Mammary epithelial cell (primary cell): ENCODE results near the gene SPTY2D1.

Experiments used
- CTCF ChIP-seq, 2 donors: IDR thresholded peaks in 1 of 2; conservative IDR thresholded peaks in 1 of 2; 2 replicates each; pipeline ENCODE4 v1.5.1; 2011 to 2012; ENCODE audit warnings: inconsistent platforms in 2 of 2, low read length in 2 of 2, mild to moderate bottlenecking in 2 of 2, control low read depth in 1 of 2, low read depth in 1 of 2; ENCODE audit not compliant: insufficient read depth in 1 of 2; ENCODE audit errors: extremely low read depth in 1 of 2
- EZH2 ChIP-seq: IDR thresholded peaks from 2 replicates; pipeline ENCODE4 v1.6.1; 2012; ENCODE audit warnings: low read length, inconsistent platforms, borderline replicate concordance

- no peak for TF ChIP-seq CTCF (conservative IDR thresholded peaks at IDR 0.05 in 1 of 2, IDR thresholded peaks at IDR 0.05 in 1 of 2; ENCODE audit: extremely low read depth in 1 of 2, insufficient read depth in 1 of 2, low read depth in 1 of 2, low read length in 2 of 2)
- no peak for TF ChIP-seq EZH2
Measured at GRCh38 chr11:18650353-18650752, 16.2 kb upstream of the SPTY2D1 start.
